ENCODE results near the gene CHM. TPM values are rescaled to one million over a fixed set of nuclear protein-coding genes. Genes with fewer than 3 reads are reported as not detected.
"Not testable (repeated sequence)": the region's sequence is repeated elsewhere in the genome, so short reads cannot be mapped to it uniquely, and the experiment has no call there.

Gene CHM
- total and polyA plus RNA-seq, 2 donors (not counting 1 experiment from before 2014, with no cell fraction given): 13.7 to 25.5 TPM

DNA sequence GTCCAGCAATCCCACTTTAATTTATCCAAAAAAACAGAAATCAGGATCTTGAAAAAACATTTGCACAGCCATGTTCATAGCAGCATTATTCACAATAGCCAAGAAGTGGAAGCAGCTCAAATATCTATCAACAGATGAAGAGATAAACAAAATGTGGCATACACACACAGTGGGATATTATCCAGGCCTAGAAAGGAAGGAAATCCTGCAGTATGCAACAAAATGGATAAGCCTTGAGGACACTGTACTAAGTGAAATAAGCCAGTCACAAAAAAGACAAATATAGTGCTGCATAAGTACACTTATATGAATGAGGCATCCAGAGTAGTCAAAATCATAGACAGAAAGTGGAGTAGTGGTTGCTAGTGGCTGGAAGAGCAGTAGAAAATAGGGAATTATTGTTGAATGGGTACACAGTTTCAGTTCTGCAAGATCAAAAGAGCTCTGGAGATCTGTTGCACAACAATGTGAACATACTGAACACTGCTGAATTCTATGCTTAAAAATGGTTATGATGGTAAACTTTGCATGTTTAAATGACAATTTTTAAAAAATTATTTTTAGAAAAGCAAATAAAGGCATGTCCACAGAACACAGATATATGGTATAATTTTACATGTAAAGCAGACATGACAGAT lies 25.6 kb downstream of the CHM start:
- H2AFZ ChIP-seq (ENCODE audit: insufficient read depth, low read depth, low read length, poor library complexity, severe bottlenecking): no peak overlapping the region
- Mint-ChIP-seq H3K9me3 (ENCODE audit: insufficient read depth) (peaks cover 2% of the 10 kb centered on the region), H3K27me3 (no peaks in the 10 kb centered on the region), H3K27ac (no peak overlapping the region), H3K4me1 (peaks cover 18% of the 10 kb centered on the region), H3K4me3 (no peak overlapping the region)
- no peak overlapping the region for H3K4me2 ChIP-seq (replicated peaks; ENCODE audit: low read depth, low read length, poor library complexity, severe bottlenecking)
- H3K79me2 ChIP-seq (ENCODE audit: control insufficient read depth, insufficient read depth, low read length): peaks cover 10% of the 10 kb centered on the region
- DNase-seq: no peak
- CTCF ChIA-PET: no interaction called here
- H3K9ac ChIP-seq (ENCODE audit: low read length): no peak overlapping the region
- H3K27me3 ChIP-seq (replicated peaks in 1 of 4; ENCODE audit: control extremely low read depth in 1 of 4, control insufficient read depth in 3 of 4, insufficient read depth in 4 of 4, low read length in 3 of 4): no peaks in the 10 kb centered on the region
- H3K27ac ChIP-seq (ENCODE audit: low read length in 2 of 2): no peak overlapping the region
- H3K4me1 ChIP-seq (ENCODE audit: control insufficient read depth in 2 of 2, insufficient read depth in 2 of 2, low read length in 2 of 2): peaks cover 0 to 10% of the 10 kb centered on the region in 2 donors
- peaks cover 5% of the 10 kb centered on the region for H4K20me1 ChIP-seq (ENCODE audit: control insufficient read depth, insufficient read depth, low read length, poor library complexity, severe bottlenecking)
- ATAC-seq (ENCODE audit: low read depth): no peak
- TF ChIP-seq, protein P1, sequence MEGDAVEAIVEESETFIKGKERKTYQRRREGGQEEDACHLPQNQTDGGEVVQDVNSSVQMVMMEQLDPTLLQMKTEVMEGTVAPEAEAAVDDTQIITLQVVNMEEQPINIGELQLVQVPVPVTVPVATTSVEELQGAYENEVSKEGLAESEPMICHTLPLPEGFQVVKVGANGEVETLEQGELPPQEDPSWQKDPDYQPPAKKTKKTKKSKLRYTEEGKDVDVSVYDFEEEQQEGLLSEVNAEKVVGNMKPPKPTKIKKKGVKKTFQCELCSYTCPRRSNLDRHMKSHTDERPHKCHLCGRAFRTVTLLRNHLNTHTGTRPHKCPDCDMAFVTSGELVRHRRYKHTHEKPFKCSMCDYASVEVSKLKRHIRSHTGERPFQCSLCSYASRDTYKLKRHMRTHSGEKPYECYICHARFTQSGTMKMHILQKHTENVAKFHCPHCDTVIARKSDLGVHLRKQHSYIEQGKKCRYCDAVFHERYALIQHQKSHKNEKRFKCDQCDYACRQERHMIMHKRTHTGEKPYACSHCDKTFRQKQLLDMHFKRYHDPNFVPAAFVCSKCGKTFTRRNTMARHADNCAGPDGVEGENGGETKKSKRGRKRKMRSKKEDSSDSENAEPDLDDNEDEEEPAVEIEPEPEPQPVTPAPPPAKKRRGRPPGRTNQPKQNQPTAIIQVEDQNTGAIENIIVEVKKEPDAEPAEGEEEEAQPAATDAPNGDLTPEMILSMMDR (IDR thresholded peaks at IDR 0.05): no peak
- TF ChIP-seq EZH2 (IDR thresholded peaks at IDR 0.05; ENCODE audit: borderline replicate concordance, insufficient read depth, low read depth, low read length, poor library complexity, severe bottlenecking): no peak
- peaks cover 0 to 8% of the 10 kb centered on the region in 2 experiments for H3K36me3 ChIP-seq (replicated peaks in 1 of 2; ENCODE audit: control extremely low read depth in 1 of 2, control insufficient read depth in 1 of 2, extremely low read depth in 1 of 2, insufficient read depth in 2 of 2, low read length in 1 of 2)
- no peak overlapping the region for H3K4me3 ChIP-seq (ENCODE audit: control extremely low read depth in 1 of 5, extremely low read depth in 1 of 5, insufficient read depth in 1 of 5, low read depth in 2 of 5, low read length in 4 of 5)
- H3K9me3 ChIP-seq (ENCODE audit: control extremely low read depth in 1 of 3, control insufficient read depth in 2 of 3, insufficient read depth in 1 of 3, low read length in 2 of 3): no peaks in the 10 kb centered on the region
- POLR2A ChIA-PET: no interaction called here
- intact Hi-C loops (cut with micrococcal nuclease): no loop called here

DNA sequence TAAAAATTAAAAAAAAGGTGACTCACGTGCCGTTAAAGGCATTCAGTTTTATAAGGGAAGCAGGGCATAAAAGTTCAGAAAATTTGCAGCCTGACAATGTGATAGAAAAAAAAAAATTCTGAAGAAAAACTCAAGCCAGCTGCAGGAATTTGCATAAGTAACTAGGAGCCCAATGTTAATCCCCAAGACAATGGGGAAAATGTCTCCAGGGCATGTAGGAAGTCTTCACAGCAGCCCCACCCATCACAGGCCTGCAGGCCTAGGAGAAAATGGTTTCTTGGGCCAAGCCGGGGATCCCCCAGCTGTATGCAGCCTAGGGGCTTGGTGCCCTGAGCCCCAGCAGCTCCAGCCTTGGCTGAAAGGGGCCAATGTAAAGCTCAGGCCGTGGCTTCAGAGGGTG lies 31.2 kb downstream of the CHM start:
- H3K4me2 ChIP-seq (replicated peaks; ENCODE audit: low read depth, low read length, poor library complexity, severe bottlenecking): no peak overlapping the region
- no peak overlapping the region for H3K4me3 ChIP-seq (ENCODE audit: control extremely low read depth in 1 of 5, extremely low read depth in 1 of 5, insufficient read depth in 1 of 5, low read depth in 2 of 5, low read length in 4 of 5)
- intact Hi-C loops (cut with micrococcal nuclease): no loop called here
- CTCF ChIA-PET: no interaction called here
- H3K27ac ChIP-seq (ENCODE audit: low read length in 2 of 2): no peak overlapping the region
- POLR2A ChIA-PET: no interaction called here
- Mint-ChIP-seq H3K27me3 (no peaks in the 10 kb centered on the region), H3K27ac (no peak overlapping the region), H3K4me1 (peaks cover 25% of the 10 kb centered on the region), H3K9me3 (ENCODE audit: insufficient read depth) (peaks cover 2% of the 10 kb centered on the region), H3K4me3 (no peak overlapping the region)
- no peaks in the 10 kb centered on the region for H3K36me3 ChIP-seq (replicated peaks in 1 of 2; ENCODE audit: control extremely low read depth in 1 of 2, control insufficient read depth in 1 of 2, extremely low read depth in 1 of 2, insufficient read depth in 2 of 2, low read length in 1 of 2)
- no peaks in the 10 kb centered on the region for H3K4me1 ChIP-seq (ENCODE audit: control insufficient read depth in 2 of 2, insufficient read depth in 2 of 2, low read length in 2 of 2)
- DNase-seq: no peak
- no peak overlapping the region for H3K9ac ChIP-seq (ENCODE audit: low read length)
- no peak overlapping the region for H2AFZ ChIP-seq (ENCODE audit: insufficient read depth, low read depth, low read length, poor library complexity, severe bottlenecking)
- no peak for TF ChIP-seq EZH2 (IDR thresholded peaks at IDR 0.05; ENCODE audit: borderline replicate concordance, insufficient read depth, low read depth, low read length, poor library complexity, severe bottlenecking)
- TF ChIP-seq, protein P1 (IDR thresholded peaks at IDR 0.05): no peak
- no peak for ATAC-seq (ENCODE audit: low read depth)
- no peaks in the 10 kb centered on the region for H3K27me3 ChIP-seq (replicated peaks in 1 of 4; ENCODE audit: control extremely low read depth in 1 of 4, control insufficient read depth in 3 of 4, insufficient read depth in 4 of 4, low read length in 3 of 4)
- WGBS (ENCODE audit: insufficient coverage): no CpG with 5 or more reads among the region's 4 CpGs
- no peaks in the 10 kb centered on the region for H4K20me1 ChIP-seq (ENCODE audit: control insufficient read depth, insufficient read depth, low read length, poor library complexity, severe bottlenecking)
- H3K79me2 ChIP-seq (ENCODE audit: control insufficient read depth, insufficient read depth, low read length): peaks cover 12% of the 10 kb centered on the region
- H3K9me3 ChIP-seq (ENCODE audit: control extremely low read depth in 1 of 3, control insufficient read depth in 2 of 3, insufficient read depth in 1 of 3, low read length in 2 of 3): no peaks in the 10 kb centered on the region

DNA sequence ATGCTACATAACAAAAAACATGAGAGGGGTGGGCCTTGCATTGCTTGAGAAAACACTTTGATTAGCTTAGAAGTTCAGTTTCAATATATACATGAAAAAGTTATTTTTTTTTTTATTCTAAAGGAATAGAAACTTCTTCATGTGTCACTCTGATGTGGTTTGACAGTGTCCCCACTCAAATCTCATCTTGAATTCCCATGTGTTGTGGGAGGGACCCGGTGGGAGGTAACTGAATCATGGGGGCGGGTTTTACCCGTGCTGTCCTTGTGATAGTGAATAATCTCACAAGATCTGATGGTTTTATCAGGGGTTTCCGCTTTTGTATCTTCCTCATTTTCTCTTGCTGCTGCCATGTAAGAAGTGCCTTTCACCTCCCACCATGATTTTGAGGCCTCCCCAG lies 32.4 kb downstream of the CHM start:
- CTCF ChIA-PET; ATAC-seq (ENCODE audit: low read depth); intact Hi-C loops (cut with micrococcal nuclease); POLR2A ChIA-PET; H3K4me1 ChIP-seq (ENCODE audit: control insufficient read depth in 2 of 2, insufficient read depth in 2 of 2, low read length in 2 of 2); DNase-seq; H3K27me3 ChIP-seq (replicated peaks in 1 of 4; ENCODE audit: control extremely low read depth in 1 of 4, control insufficient read depth in 3 of 4, insufficient read depth in 4 of 4, low read length in 3 of 4); H3K9ac ChIP-seq (ENCODE audit: low read length); H3K36me3 ChIP-seq (replicated peaks in 1 of 2; ENCODE audit: control extremely low read depth in 1 of 2, control insufficient read depth in 1 of 2, extremely low read depth in 1 of 2, insufficient read depth in 2 of 2, low read length in 1 of 2); H3K9me3 Mint-ChIP-seq (ENCODE audit: insufficient read depth); H3K9me3 ChIP-seq (ENCODE audit: control extremely low read depth in 1 of 3, control insufficient read depth in 2 of 3, insufficient read depth in 1 of 3, low read length in 2 of 3); H4K20me1 ChIP-seq (ENCODE audit: control insufficient read depth, insufficient read depth, low read length, poor library complexity, severe bottlenecking); H3K4me2 ChIP-seq (replicated peaks; ENCODE audit: low read depth, low read length, poor library complexity, severe bottlenecking); H3K4me3 Mint-ChIP-seq; H2AFZ ChIP-seq (ENCODE audit: insufficient read depth, low read depth, low read length, poor library complexity, severe bottlenecking); H3K27ac Mint-ChIP-seq; H3K4me3 ChIP-seq (ENCODE audit: control extremely low read depth in 1 of 5, extremely low read depth in 1 of 5, insufficient read depth in 1 of 5, low read depth in 2 of 5, low read length in 4 of 5); H3K27ac ChIP-seq (ENCODE audit: low read length in 2 of 2); H3K27me3 Mint-ChIP-seq: not testable (repeated sequence)
- no CpG with 5 or more reads among the region's 4 CpGs for WGBS (ENCODE audit: insufficient coverage)
- peaks cover 12% of the 10 kb centered on the region for H3K79me2 ChIP-seq (ENCODE audit: control insufficient read depth, insufficient read depth, low read length)
- peaks cover 24% of the 10 kb centered on the region for H3K4me1 Mint-ChIP-seq

All from B cell (primary cell).